Measurements from ENCODE around the gene GTF3C5.

GTF3C5 gene

DNA sequence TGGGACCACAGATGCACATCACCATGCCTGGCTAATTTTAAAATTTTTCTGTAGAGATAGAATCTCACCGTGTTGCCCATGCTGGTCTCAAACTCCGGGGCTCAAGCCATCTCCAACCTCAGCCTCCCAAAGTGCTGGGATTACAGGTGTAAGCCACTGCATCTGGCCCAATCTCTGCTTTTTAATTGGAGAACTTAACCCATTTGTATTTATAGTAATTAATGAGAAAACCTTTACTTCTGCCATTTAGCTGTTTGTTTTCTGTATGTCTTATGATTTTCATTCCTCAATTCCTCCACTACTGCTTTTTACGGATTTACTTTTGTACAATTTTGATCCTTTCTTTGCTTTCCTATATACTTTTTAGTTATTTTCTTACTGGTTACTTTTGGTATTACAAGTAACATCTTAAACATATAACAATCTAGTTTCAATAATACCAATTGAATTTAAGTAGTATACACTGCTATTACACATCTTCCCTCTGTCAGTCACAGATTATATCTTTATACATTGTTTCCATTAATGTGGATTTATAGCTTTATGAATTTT lies 64.1 kb downstream of the GTF3C5 start:
- no peak for DNase-seq

DNA sequence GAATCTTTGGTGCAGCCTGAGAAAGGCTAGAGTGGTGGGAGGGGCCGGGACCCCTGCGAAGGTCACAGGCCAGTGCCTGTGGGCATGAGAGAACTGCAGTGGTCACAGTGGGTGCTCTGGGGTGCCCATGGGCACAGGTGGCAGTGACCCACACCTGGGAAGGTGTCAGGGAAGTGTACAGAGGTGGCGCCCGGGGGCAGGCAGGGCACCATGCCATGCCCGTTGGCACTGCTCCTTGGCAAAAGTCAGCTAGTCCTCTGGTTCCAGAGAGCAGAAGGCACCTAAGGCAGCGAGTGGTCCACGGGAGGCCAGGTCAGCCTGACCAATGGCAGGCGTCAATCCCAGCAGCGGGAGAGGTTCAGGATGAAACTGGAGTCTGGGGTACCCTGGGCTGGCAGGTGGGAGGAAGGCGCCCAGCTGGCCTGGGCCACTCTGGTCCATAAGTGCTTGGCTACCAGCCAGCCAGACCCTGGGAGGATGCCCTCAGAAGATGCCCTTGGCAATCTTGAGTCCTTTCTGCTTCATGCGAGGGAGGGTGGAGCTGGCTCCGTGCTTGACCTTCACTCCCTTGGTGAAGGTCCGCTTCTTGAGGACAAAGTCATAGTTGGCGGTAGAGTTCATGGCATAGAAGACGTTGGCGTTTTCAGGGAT lies 67.4 kb downstream of the GTF3C5 start:
- DNase-seq = no peak

DNA sequence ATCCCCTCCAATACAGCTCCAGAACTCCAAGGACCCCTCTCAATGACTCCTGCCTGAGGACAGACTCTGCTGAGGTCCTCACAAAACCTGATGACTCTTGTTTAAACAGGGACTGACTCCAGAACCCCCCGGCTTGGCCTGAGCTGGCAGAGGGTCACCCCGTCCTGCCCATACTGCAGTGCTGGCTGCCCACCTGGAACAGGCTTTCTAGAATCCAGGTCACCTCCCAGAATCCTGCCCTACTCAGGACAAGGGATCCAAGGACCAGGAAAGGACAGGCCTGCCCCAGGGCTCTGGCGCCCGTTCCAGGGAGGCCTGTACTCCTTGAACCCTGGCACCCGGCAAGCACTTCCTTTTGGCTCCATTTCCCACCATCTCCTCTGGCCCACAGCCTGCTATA lies 68.1 kb downstream of the GTF3C5 start:
- no peak for DNase-seq

DNA sequence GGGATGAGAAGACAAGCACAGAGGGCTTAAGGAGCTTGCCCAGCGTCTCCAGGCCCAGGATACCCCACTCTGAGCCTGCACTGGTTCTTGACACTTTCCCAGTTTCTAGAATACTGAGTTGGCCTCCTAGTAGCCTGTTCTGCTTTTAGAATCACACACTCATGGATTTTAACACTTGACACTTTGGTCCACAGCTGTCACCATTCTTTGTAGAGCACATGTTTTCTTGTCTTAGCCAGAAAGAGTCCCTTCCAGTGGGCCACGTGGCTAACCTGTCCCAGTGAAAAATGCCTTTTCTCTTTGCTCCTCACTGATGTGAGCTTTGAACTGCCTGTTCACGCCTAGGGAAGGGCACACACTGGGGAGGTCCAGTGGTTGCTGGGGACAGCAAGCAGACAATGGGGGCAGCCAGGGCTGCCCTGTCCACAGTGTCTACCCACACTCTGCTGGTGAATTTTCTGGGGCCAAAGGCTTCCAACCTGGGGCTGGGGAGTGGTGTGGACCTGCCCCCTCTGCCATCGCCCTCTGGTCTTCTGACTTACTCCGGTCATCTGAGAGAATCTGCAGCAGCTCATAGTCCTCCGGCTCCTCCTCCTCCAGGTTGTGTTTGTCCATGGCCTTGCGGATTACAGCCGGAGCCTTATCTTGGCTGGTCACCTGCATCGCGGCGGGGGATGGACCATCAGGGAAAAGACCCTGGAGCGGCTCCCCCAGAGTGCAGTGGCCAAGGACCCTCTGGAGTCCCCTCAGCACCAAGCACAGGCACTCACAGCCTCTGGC lies 69.1 kb downstream of the GTF3C5 start:
- DNase-seq = no peak

DNA sequence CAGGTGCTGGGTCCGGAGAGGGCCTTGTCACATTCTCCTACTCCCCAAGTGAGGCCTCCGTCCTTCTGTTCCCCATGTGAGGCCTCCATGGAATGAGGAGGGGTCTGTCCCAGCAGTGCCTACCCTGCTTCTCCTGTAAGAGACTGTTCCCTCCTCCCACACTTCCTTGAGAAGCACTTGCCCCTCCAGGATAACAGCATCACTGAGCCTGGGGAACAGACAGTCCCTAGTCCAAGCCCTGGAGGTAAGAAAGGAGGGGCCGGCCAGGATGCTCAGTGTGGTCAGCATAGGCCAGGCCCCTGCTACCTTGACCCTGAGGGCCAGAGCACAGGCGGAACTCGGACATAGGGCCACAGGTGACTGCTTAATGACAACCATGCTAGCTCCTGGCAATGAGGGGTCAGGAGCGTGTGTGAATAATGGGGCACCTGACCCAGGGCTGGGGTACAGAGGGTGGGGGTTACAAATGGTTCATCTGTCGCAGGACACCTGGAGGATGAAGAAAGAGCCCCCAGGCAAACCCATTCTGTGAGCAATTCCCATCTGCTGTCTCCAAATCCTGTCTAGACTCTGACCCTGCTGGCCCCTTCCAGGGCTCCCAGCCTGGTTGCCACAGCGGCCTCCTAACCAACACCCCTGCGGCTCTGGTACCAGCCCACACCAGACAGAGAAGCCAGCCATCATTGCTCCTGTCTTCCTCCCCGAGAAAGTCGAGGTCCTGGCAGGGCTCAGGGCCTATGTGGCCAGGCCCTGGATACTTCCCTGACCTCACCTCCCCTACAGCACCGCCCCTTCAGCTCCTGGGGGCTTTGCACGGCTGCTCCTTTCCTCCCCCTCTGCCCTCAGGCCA lies 69.9 kb downstream of the GTF3C5 start:
- DNase-seq = no peak

DNA sequence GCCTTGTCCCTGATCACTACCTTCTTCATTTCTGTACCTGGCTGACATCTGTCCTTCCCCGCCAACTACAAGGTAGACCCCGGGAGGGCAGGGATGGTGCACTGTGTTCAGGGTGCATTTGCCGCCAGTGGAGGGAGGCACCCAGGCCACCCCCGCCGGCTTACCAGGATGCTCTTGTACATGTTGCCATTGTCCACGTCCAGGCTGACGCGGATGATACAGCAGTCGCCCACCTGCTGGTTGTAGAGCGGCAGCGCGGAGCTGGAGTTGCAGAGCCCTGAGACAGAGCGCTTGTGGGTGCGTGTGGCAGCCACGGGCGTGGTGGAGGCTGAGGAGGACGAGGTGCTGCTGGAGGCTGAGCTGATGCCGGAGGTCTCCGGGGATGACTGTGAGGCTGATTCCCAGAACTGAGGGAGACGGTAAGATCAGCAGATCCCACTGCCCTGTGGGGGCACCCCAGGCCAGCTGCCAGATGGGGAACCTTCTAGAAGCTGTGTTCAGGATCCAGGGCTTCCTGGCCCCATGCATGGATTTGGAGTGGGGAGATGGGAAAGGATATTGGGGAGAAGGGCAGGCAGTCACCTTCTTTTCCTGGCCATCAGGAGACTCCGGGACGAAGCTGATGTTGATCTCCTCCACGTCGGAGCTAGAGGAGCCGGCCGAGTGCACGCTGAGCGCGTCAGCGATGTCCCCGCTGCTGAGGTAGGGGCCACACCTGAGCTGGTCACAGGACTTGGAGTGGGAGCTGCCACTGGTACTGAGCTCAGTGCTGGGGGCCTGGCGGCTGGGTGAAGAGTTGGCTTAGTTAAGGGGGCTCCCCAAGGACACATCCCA lies 70.8 kb downstream of the GTF3C5 start:
- DNase-seq = no peak

DNA sequence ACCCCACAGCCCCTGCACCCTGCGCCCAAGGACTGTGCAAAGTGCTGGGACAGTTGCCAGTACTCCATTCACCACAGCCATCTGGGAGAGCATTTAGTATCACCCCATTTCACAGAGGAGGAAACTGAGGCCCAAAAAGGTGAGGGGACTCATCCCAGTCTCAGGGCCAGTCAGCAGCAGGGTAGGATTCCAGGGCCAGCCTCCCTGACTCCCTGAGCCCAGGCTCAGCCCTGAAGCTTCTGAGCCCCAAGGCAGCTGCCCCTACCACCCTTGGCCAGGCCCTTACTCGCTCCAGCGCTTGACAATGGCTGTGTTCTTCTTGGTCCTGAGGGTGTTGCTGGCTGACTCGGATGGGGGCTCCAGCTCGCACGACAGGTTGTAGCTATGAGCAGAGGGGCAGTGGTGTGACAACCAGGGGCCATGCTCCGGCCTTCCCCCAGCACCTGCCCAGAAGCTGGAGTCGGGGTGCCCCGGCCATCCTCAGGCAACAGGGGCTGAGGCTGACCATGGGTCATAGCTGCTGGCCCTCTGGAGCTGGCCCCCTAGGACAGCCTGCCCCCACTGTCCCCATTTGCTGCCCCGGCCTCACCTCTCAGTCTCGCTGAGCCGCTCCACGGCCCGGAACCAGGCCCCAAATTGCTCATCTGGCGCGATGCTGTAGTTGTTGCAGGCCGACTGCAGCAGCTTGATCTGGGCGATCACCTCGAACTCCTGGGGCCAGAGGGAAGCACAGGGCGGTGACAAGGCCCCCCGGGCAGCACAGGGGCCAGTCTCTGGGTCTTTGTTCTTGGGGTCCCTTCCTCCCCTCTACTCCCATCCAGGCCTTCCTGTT lies 71.6 kb downstream of the GTF3C5 start:
- DNase-seq = no peak

DNA sequence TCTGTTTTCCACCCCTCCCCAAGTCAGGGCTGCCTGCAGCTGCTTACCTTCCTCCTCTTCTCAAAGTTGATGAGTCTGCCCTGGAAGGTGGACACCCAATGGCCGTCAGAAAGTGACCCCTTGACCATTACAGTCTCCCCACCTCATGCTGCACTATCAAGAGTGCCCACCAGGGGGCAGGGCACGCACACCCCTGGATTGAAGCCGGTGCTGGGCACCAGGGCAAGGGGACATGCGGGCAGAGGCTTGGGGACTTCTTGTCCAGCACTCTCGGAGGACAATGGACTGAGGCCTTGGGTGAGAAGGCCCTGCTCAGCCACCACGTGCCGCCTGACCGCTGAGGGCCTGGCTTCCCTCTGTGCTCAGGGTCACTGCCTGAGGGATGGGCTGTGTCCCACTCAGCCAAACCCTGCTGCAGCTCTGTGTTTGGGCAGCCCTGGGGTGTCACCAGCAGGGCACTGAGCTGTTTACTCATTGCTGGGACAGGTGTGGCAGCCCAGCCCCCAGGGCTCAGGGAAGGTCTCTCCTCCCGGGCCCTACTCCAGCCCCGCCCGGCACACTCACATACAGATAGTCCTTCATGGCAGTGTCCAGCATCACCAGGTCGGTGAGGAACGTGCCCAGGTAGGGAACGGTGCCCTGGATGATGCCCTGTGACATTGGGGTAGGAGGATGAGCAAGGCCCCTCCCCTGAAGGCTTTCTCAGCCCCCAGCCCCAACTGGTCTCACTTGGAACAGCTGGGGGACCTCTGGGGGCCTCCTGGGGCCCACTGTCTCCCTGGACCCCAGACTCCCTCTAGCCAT lies 72.6 kb downstream of the GTF3C5 start:
- peak in 1 of 2 experiments; percentile 36 for DNase-seq

DNA sequence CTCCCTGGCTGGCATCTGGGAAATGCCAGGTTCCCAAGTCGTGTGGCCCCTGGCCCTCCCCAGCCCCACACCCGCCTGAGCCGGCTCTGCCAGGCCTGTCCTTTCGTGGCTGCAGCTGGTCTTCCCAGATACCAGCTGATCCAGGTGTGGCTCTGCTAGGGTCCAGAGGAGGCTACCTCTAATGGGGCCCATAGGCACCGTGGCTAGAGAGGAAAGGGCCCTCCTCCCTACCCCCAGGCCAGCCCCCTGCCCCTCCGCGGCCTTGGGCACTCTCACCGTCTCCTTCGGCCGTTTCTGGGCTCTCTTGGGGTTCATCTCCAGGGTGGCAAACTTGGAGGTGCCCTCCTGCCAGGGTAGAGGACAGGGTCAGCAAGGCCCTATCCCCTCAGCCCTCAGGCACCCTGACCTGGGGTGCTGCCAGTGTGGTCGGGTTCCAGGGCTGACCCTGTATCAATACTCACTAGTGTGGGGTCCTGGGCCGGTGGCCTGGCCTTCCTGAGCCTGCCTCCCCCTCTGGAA lies 73.2 kb downstream of the GTF3C5 start:
- no peak for DNase-seq

DNA sequence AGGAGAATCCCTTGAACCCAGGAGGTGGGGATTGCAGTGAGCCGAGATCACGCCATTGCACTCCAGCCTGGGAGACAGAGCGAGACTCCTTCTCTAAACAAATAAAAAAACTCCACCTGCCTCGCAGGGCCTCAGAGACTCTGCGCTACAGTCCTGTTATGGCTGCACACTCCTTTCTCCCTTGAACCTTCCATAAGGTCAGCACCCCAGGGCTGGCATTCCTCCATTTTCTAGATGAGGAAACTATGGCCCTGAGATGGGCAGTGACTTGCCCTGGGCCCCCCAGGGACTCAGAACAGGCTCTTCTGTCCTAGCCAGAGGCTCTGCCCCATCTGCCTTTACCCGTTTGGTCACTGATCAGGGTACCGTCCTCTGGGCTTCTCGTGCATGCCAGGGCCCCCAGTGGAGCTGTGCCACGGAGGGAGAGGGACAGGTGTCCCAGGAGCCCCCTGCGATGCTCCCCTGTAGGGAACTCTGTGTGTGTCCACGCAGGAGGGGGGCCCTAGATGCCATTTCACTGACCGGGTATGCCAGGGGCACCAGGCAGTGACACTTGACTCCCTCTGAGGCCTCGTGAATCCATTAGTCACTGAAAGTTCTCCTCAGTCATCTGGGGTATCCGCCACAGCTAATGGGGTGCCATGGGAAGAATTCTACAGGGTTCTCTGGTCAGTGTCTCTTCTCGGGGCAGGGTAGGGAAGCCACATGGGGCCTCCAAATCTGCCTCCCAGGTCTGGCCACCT lies 74.1 kb downstream of the GTF3C5 start:
- DNase-seq = no peak

DNA sequence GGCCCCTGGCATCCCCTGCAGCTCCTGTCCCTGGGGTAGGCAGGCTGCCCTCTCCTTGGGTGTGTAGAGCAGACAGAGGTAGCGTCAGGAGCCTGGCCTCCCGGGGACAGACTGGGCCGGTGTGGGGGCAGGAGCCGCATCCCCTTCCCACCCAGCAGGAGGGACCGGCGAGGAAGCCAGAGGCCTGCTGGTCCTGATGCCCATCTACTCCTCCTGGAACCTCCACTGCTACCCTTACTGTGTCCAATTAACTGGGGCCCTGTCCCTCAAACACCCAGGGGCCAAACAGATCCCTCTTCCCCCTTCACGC lies 74.6 kb downstream of the GTF3C5 start:
- DNase-seq = no peak

DNA sequence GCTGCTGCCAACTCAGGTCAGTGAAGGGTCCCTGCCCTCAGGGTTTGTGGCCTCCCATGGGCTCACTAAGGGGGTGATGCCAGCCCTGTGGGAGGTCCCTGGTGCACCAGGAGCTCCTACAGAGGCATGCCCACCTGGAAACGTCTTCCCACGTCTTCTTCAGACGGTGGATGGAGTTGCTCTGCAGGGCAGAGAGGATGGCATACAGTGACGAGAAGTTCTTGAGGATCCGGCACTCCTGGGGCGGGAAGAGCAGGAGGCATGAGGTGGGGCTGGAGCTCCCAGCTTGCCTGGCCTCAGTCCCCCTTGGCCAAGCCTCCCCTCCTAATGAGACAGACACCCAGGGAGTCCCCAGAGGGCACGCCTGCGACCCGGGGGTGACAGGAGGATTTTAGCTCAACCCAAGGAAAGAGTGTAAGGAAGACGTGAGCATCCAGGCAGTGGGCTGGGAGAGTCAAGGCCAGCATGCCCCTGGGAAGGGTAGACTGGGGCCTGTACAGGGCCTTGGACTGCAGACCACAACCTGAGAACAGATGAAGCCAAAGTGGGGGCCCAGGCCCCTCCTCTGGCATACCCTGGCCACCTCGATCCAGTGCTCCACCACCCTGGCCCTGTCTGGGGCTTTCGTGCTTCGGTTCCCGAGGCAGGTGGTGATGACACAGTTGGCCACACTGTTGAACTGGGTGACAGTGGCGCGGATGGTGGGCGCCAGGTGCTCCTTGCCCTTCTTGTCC lies 75.9 kb downstream of the GTF3C5 start:
- DNase-seq = no peak

DNA sequence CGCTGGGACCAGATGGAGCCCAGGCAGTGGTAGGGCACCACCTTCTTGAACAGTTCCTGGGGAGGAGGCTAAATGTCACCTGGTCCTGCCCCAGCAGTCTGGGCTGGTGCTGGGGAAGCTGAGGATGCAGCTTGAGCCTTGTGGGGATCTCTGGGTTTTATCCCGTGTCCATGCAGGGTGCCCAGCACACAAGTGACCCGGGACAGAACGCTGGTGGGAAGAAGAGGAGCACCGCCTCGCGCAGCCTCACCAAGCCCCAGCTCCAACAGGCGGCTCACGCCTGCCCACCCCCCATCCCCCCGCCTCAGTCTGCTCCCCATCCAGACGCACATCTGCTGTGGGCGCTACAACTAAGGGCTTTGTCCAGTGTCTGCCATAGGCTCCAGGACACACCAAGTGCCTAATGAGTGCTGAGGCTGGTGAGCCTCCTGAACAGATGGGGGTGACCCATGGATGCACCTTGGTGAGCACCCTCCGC lies 76.5 kb downstream of the GTF3C5 start:
- DNase-seq = no peak
